Measurements from ENCODE around the gene TNRC6C.

- TF ChIP-seq CTCF (IDR thresholded peaks at IDR 0.05; ENCODE audit: low read depth, low read length) (no peak), MAX (IDR thresholded peaks at IDR 0.05; ENCODE audit: low read depth, low read length) (no peak), POLR2A (IDR thresholded peaks at IDR 0.05; ENCODE audit: extremely low read depth, insufficient read length) (no peak)
Measured at GRCh38 chr17:78101112-78101511, 142.6 kb downstream of the TNRC6C start.

Measured in NB4 (cell line).